NCI-H2081 (cell line): ENCODE measurements around the gene TFDP1.
A peak's percentile ranks its signal among the peaks of the same experiment; 100 is the strongest.

Experiments used
- DNase-seq, 2 experiments: peaks; one replicate each; lab custom pipeline; 2025; lab: John Stamatoyannopoulos, UW

TFDP1 gene

GRCh38 chr13:113598081-113598410, 13.5 kb downstream of the TFDP1 start:
- no peak for DNase-seq

GRCh38 chr13:113598481-113598880, 13.9 kb downstream of the TFDP1 start:
- DNase-seq: no peak

- DNase-seq: no peak
Measured at GRCh38 chr13:113599391-113599790, 14.8 kb downstream of the TFDP1 start.

- no peak for DNase-seq
Measured at GRCh38 chr13:113601166-113602070, 16.9 kb downstream of the TFDP1 start.

- no peak for DNase-seq
Measured at GRCh38 chr13:113602291-113602988, 17.9 kb downstream of the TFDP1 start.

GRCh38 chr13:113603116-113603710, 18.7 kb downstream of the TFDP1 start:
- no peak for DNase-seq

GRCh38 chr13:113604186-113604585, 19.6 kb downstream of the TFDP1 start:
- no peak for DNase-seq

GRCh38 chr13:113605461-113605860, 20.9 kb downstream of the TFDP1 start:
- no peak for DNase-seq

GRCh38 chr13:113605866-113606438, 21.4 kb downstream of the TFDP1 start:
- DNase-seq: no peak

- no peak for DNase-seq
Measured at GRCh38 chr13:113607056-113607888, 22.7 kb downstream of the TFDP1 start.

- no peak for DNase-seq
Measured at GRCh38 chr13:113607889-113608635, 23.5 kb downstream of the TFDP1 start.

GRCh38 chr13:113608967-113609533, 24.5 kb downstream of the TFDP1 start:
- no peak for DNase-seq

- no peak for DNase-seq
Measured at GRCh38 chr13:113609616-113610015, 25.1 kb downstream of the TFDP1 start.

GRCh38 chr13:113610266-113610665, 25.7 kb downstream of the TFDP1 start:
- DNase-seq: no peak

- no peak for DNase-seq
Measured at GRCh38 chr13:113611996-113612395, 27.4 kb downstream of the TFDP1 start.

- no peak for DNase-seq
Measured at GRCh38 chr13:113612607-113613006, 28.1 kb downstream of the TFDP1 start.

GRCh38 chr13:113613789-113614379, 29.3 kb downstream of the TFDP1 start:
- DNase-seq: no peak

- DNase-seq: no peak
Measured at GRCh38 chr13:113616281-113616906, 31.8 kb downstream of the TFDP1 start.

GRCh38 chr13:113616991-113617749, 32.6 kb downstream of the TFDP1 start:
- peak in 1 of 2 experiments; percentile 26 for DNase-seq
